Stimulated activated effector memory CD8-positive, alpha-beta T cell treated with anti-CD3 and anti-CD28 coated beads, Interleukin-12 subunit alpha, Interleukin-12 subunit beta, amount 100 ng/mL, for 72 hours (primary cell): Measurements from ENCODE around the gene NID1.
"Not testable (repeated sequence)": the region's sequence is repeated elsewhere in the genome, so short reads cannot be mapped to it uniquely, and the experiment has no call there.

Experiments used
- ATAC-seq: fragments of 150-1000 bp; cut with Tn5 transposase; 2 replicates; pipeline ENCODE4 v1.10.0; 2021
- DNase-seq, 2 donors: peaks; one replicate each; pipeline ENCODE4 v3.0.0; 2021 to 2022; ENCODE audit warnings: low spot score in 2 of 2
- H3K27ac Mint-ChIP-seq: one replicate; pipeline ENCODE4 v1.8.0; 2022; ENCODE audit warnings: mild to moderate bottlenecking, mixed read lengths
- H3K36me3 Mint-ChIP-seq: one replicate; pipeline ENCODE4 v1.8.0; 2022; ENCODE audit warnings: mild to moderate bottlenecking, mixed read lengths
- H3K4me1 Mint-ChIP-seq: one replicate; pipeline ENCODE4 v1.8.0; 2022; ENCODE audit warnings: mixed read lengths
- H3K4me3 Mint-ChIP-seq: one replicate; pipeline ENCODE4 v1.8.0; 2022; ENCODE audit warnings: mild to moderate bottlenecking, mixed read lengths
- H3K9me3 Mint-ChIP-seq: one replicate; pipeline ENCODE4 v1.8.0; 2022; ENCODE audit warnings: mixed read lengths

Gene NID1

GRCh38 chr1:236099355-236099974 lies 34.6 kb upstream of the NID1 start:
- ATAC-seq: no peak
- no peak for DNase-seq
- Mint-ChIP-seq H3K9me3 (peaks cover 10% of the 10 kb centered on the region), H3K4me3 (no peak overlapping the region), H3K36me3 (peaks cover 33% of the 10 kb centered on the region), H3K27ac (no peak overlapping the region), H3K4me1 (peaks cover 16% of the 10 kb centered on the region)

DNA sequence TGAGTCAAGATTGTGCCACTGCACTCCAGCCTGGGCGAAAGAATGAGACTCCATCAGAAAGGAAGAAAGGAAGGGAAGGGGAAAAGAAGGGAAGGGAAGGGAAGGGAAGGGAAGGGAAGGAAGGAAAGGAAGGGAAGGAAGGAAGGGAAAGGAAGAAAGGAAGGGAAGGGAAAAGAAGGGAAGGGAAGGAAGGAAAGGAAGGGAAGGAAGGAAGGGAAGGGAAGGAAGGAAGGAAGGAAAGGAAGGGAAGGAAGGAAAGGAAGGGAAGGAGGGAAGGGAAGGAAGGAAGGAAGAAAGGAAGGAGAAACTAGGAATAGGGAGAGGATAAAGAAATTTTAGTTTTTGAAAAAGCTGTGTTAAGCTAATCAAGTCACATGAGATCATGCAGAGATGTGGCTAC lies 33.4 kb upstream of the NID1 start:
- H3K9me3 Mint-ChIP-seq: peaks cover 10% of the 10 kb centered on the region
- H3K4me3 Mint-ChIP-seq: no peak overlapping the region
- peak overlapping the region; percentile 40 for H3K27ac Mint-ChIP-seq

DNA sequence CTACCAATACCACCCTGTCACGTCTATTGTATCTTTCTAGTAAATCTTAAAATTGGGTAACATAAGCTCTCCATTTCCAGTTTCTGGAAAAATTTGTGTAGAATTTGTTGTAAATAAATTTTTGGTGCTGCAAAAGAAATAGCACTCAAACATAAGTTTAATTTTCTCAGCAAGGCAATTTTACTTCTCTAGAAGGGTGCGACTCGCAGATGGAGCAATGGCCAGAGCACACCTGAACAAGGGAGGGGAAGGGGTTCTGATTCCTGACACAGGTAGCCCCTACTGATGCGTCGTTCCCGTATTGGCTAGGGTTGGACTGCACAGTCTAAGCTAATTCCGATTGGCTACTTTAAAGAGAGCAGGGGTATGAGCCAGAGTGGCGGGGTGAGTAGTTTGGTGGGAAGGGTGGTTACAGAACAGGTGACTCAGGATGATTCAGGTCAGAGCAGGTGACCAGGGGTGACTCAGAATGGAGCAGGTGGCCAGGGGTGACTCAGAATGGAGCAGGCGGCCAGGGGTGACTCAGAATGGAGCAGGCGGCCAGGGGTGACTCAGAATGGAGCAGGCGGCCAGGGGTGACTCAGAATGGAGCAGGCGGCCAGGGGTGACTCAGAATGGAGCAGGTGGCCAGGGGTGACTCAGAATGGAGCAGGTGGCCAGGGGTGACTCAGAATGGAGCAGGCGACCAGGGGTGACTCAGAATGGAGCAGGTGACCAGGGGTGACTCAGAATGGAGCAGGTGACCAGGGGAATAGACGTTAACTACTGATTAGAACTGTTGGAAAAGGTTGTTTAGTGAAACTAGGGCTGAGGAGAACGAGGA lies 32.0 kb upstream of the NID1 start:
- Mint-ChIP-seq H3K4me1 (peaks cover 16% of the 10 kb centered on the region), H3K27ac (peak overlapping the region; percentile 99), H3K36me3 (peaks cover 33% of the 10 kb centered on the region)
- ATAC-seq (peak; percentile 53), DNase-seq (peak; percentile 73 to 99)
- not testable (repeated sequence) for H3K4me3 Mint-ChIP-seq, H3K9me3 Mint-ChIP-seq

More for the DNA sequence above, 33.4 kb upstream of the NID1 start:
- Mint-ChIP-seq H3K4me1 (peaks cover 16% of the 10 kb centered on the region), H3K36me3 (peaks cover 33% of the 10 kb centered on the region)
- DNase-seq (no peak), ATAC-seq (no peak)

- no peak overlapping the region for H3K4me3 Mint-ChIP-seq
- DNase-seq: no peak
- peaks cover 33% of the 10 kb centered on the region for H3K36me3 Mint-ChIP-seq
- no peak for ATAC-seq
- peak overlapping the region; percentile 99 for H3K27ac Mint-ChIP-seq
- H3K4me1 Mint-ChIP-seq: peaks cover 16% of the 10 kb centered on the region
- peaks cover 10% of the 10 kb centered on the region for H3K9me3 Mint-ChIP-seq
Measured at GRCh38 chr1:236095705-236096520, 31.0 kb upstream of the NID1 start.

DNA sequence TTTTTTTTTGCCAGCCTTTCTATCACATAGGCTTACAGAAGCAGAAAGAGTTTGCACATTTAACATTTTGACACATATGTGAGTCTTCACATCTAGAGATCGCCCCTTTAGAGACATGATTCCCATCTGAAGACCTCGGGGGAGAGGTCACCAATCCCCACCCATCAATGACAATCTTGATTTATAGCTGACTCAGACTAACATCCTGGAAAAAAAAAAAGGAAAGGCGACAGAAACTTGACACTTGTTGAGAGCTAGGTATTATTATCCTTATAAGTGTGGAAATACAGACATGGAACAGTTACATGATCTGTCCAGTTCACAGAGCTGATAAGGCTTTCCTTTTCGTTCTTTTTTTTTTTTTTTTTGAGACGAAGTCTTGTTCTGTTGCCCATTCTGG lies 28.0 kb upstream of the NID1 start:
- peaks cover 14% of the 10 kb centered on the region for H3K4me1 Mint-ChIP-seq
- peaks cover 23% of the 10 kb centered on the region for H3K36me3 Mint-ChIP-seq
- no peak overlapping the region for H3K4me3 Mint-ChIP-seq
- DNase-seq (no peak), ATAC-seq (no peak)
- H3K9me3 Mint-ChIP-seq: peaks cover 10% of the 10 kb centered on the region
- H3K27ac Mint-ChIP-seq: no peak overlapping the region

DNA sequence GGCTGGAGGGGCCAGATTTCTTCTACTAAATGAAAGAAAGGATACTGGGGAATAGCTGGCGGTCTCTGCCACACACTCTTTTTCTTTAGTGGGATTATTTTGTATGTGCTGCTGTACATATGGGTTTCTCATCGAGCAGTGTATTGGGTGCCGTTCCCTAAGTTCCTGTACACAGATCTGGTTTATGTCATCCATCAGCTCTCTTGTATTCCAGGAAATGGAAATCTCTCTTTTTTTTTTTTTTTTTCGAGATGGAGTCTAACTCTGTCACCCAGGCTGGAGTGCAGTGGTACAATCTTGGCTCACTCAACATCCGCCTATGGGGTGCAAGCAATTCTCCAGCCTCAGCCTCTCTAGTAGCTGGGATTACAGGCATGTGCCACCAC lies 27.0 kb upstream of the NID1 start:
- Mint-ChIP-seq H3K4me1 (peaks cover 5% of the 10 kb centered on the region), H3K36me3 (peaks cover 13% of the 10 kb centered on the region), H3K4me3 (no peak overlapping the region), H3K27ac (no peak overlapping the region), H3K9me3 (peaks cover 7% of the 10 kb centered on the region)
- ATAC-seq: no peak
- no peak for DNase-seq

- no peak for ATAC-seq
- H3K36me3 Mint-ChIP-seq: peaks cover 4% of the 10 kb centered on the region
Measured at GRCh38 chr1:236090741-236091147, 25.9 kb upstream of the NID1 start.

DNA sequence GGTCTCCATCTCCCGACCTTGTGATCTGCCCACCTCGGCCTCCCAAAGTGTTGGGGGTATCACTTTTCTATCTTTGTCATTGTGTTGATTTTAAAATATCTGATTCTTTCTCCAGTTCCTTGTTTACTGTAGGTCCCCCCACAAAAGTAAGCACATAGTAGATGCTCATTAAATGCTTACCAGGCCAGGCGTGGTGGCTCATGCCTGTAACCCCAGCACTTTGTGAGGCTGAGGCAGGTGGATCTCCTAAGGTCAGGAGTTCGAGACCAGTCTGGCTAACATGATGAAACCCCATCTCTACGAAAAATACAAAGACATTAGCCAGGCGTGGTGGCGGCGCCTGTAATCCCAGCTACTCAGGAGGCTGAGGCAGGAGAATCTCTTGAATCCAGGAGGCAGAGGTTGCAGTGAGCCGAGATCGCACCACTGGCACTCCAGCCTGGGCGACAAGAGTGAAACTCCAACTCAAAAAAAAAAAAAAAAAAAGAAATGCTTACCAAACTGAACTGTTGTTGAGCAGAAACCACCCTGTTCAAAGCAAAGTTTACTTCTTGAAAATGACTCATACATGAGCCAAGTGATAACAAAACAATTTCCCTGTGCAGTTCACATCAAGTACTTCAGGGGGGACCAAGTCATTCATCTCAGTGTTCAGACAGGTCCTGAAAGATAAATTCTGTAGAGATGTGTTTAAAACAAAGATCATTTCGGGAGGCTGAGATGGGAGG lies 24.3 kb upstream of the NID1 start:
- peak; percentile 82 for ATAC-seq

More at GRCh38 chr1:236090741-236091147, 25.9 kb upstream of the NID1 start:
- no peak overlapping the region for H3K27ac Mint-ChIP-seq
- no peak for DNase-seq
- H3K4me1 Mint-ChIP-seq: no peaks in the 10 kb centered on the region
- H3K4me3 Mint-ChIP-seq: no peak overlapping the region
- peaks cover 1% of the 10 kb centered on the region for H3K9me3 Mint-ChIP-seq

DNA sequence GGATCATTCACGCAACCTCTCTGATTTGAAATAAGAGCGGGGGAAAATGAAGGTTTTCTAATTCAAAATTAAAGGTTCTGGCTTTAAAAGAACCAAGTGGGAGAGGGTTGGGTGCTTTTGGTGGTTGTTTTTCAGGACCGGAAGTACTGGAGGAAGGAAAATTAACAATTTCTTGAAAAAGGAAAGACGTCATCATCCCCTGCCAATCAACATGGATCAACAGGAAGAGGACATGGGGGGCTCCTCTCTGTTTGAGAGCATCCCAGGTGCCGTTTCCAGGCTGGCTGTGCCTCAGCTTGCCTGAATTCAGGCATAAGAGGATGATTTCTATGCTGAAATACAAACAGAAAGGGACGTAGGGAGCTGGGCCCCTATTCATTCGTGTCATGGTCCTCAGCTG lies 21.6 kb upstream of the NID1 start:
- no peaks in the 10 kb centered on the region for H3K36me3 Mint-ChIP-seq
- no peak for ATAC-seq

More for the DNA sequence above, 24.3 kb upstream of the NID1 start:
- no peak overlapping the region for H3K27ac Mint-ChIP-seq
- no peaks in the 10 kb centered on the region for H3K9me3 Mint-ChIP-seq
- no peaks in the 10 kb centered on the region for H3K4me1 Mint-ChIP-seq
- DNase-seq: no peak
- H3K4me3 Mint-ChIP-seq: no peak overlapping the region
- H3K36me3 Mint-ChIP-seq: no peaks in the 10 kb centered on the region

GRCh38 chr1:236085545-236086159 lies 20.8 kb upstream of the NID1 start:
- no peak overlapping the region for H3K27ac Mint-ChIP-seq
- H3K9me3 Mint-ChIP-seq: no peaks in the 10 kb centered on the region
- H3K36me3 Mint-ChIP-seq: no peaks in the 10 kb centered on the region
- peaks cover 6% of the 10 kb centered on the region for H3K4me1 Mint-ChIP-seq
- H3K4me3 Mint-ChIP-seq: no peak overlapping the region
- DNase-seq (no peak), ATAC-seq (no peak)

More for the DNA sequence above, 21.6 kb upstream of the NID1 start:
- no peaks in the 10 kb centered on the region for H3K9me3 Mint-ChIP-seq
- H3K27ac Mint-ChIP-seq: no peak overlapping the region
- no peak overlapping the region for H3K4me3 Mint-ChIP-seq
- H3K4me1 Mint-ChIP-seq: peaks cover 6% of the 10 kb centered on the region
- no peak for DNase-seq

DNA sequence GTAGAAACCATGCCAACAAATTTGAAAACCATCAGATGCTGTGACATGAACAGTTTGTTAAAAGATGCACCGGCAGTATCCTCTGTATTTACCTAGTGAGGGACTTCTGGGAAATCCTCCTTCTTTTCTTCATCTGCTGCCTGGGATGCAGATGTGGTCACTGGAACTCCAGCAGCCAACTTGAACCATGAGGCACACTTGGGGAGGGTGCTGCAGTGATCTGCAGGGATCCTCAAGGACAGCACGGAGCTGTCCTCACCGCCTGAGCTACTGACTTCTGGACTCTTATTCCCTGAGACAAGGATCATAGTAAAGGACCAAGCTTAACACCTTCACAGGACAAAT lies 19.5 kb upstream of the NID1 start:
- DNase-seq (no peak), ATAC-seq (no peak)
- H3K9me3 Mint-ChIP-seq: no peaks in the 10 kb centered on the region
- no peak overlapping the region for H3K27ac Mint-ChIP-seq
- H3K36me3 Mint-ChIP-seq: no peaks in the 10 kb centered on the region
- peaks cover 6% of the 10 kb centered on the region for H3K4me1 Mint-ChIP-seq
- H3K4me3 Mint-ChIP-seq: no peak overlapping the region

DNA sequence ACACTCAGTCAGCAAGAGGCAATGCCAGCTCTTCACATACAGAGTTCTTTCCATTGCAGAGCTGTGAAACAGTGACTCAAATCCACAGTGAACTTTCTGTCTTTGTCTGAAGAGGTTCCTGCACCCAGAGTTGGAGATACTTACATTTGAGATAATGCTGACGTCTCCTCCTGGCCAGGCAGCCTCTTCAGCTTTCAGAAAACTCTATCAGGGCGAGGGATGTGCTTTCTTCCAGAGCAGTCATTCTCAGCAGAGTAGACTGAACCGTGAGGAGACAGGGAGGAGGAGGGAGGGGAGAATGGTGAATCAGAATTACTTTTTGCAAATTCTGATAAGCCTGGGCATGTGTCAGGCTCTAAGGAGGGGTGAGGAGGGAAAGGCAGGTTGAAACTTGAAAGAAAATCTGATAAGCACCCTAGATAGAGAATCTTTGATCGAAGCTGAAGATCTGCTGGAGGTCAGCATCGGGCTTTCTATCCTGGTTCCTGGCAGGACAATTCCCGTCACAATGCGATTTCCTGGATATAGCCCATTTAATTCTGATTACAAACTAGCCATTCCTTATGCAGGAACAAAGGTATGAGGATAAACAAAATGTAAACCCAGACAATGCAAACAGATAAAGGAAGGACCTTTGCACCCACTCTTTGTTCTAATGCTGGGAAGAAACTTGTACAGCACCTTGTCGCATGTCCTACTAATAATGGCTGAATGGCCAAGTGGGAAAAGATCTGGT lies 18.9 kb upstream of the NID1 start:
- H3K4me3 Mint-ChIP-seq: no peak overlapping the region
- H3K9me3 Mint-ChIP-seq: no peaks in the 10 kb centered on the region
- H3K27ac Mint-ChIP-seq: no peak overlapping the region
- ATAC-seq: peak; percentile 66
- no peaks in the 10 kb centered on the region for H3K36me3 Mint-ChIP-seq
- peaks cover 6% of the 10 kb centered on the region for H3K4me1 Mint-ChIP-seq
- no peak for DNase-seq

DNA sequence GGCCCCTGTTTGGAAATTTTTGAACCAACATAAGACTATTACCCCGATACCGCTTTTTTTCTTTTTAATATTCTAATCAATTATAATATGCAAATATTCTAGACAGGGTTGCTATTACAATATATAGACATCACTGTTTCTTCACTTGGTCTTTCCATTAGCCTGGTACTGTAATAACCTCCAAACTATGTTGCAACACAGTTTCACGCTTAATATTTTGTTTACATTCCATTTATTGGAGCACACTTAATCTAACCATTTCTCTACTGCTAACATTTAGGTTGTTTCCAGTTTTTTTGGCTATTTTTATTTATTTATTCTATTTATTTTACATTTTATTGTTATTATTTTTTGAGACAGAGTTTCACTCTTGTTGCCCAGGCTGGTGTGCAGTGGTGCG lies 17.6 kb upstream of the NID1 start:
- no peak overlapping the region for H3K27ac Mint-ChIP-seq
- no peaks in the 10 kb centered on the region for H3K36me3 Mint-ChIP-seq
- DNase-seq: no peak
- H3K4me1 Mint-ChIP-seq: peaks cover 6% of the 10 kb centered on the region
- no peak for ATAC-seq
- H3K4me3 Mint-ChIP-seq: no peak overlapping the region
- H3K9me3 Mint-ChIP-seq: no peaks in the 10 kb centered on the region

- H3K27ac Mint-ChIP-seq: no peak overlapping the region
- DNase-seq (no peak), ATAC-seq (no peak)
Measured at GRCh38 chr1:236081546-236082227, 16.8 kb upstream of the NID1 start.

More at GRCh38 chr1:236081546-236082227, 16.8 kb upstream of the NID1 start:
- Mint-ChIP-seq H3K4me3 (no peak overlapping the region), H3K4me1 (peaks cover 6% of the 10 kb centered on the region), H3K36me3 (no peaks in the 10 kb centered on the region), H3K9me3 (no peaks in the 10 kb centered on the region)
